Ascending aorta (tissue), 2 donors: ENCODE results near the gene NDUFS8. TPM values are rescaled to one million over a fixed set of nuclear protein-coding genes. Genes with fewer than 3 reads are reported as not detected.

Experiments used
- DNase-seq, 2 donors: peaks; one replicate each; pipeline ENCODE4 v3.0.0-alpha.2; 2019; ENCODE audit warnings: low spot score in 2 of 2
- H3K27ac ChIP-seq, 2 donors: fragments of 200-600 bp; sonication (generic); one replicate each; pipeline ENCODE4 v1.5.1; 2016 to 2017; ENCODE audit warnings: mild to moderate bottlenecking in 1 of 2
- H3K27me3 ChIP-seq: fragments of 200-600 bp; sonication (generic); one replicate; pipeline ENCODE4 v1.5.1; 2017
- H3K36me3 ChIP-seq, 2 donors: fragments of 200-600 bp; sonication (generic); one replicate each; pipeline ENCODE4 v1.5.1; 2016
- H3K4me1 ChIP-seq, 2 donors: fragments of 200-600 bp; sonication (generic); one replicate each; pipeline ENCODE4 v1.5.1; 2016 to 2017; ENCODE audit warnings: mild to moderate bottlenecking in 1 of 2
- H3K4me3 ChIP-seq, 2 donors: fragments of 200-600 bp; sonication (generic); one replicate each; pipeline ENCODE4 v1.5.1; 2016 to 2017; ENCODE audit warnings: mild to moderate bottlenecking in 1 of 2
- H3K9me3 ChIP-seq, 2 donors: fragments of 200-600 bp; sonication (generic); one replicate each; pipeline ENCODE4 v1.5.1; 2016
- intact Hi-C: fragments of 100-400 bp; cut with DNase I; formaldehyde crosslinking; loops from one replicate; pipeline ENCODE4 v1.15.1; 2023
- total RNA-seq: library from RNA; depleted of rRNA; stranded (reverse); fragments of >200 nt; gene quantifications from one replicate; pipeline ENCODE4 v1.1.0, GENCODE V29; 2016
- TF ChIP-seq, protein P1 (sequence below), 3 experiments: fragments of 200-600 bp in 2 of 3; fragments of 450-650 bp in 1 of 3; sonication (generic) in 2 of 3; IDR thresholded peaks; one replicate each; pipeline ENCODE4 v1.5.1; 2016 to 2019; ENCODE audit warnings: antibody characterized with exemption in 3 of 3, mild to moderate bottlenecking in 1 of 3, moderate library complexity in 1 of 3

Gene NDUFS8
- total RNA-seq, 1 donor from 2014 or later: 316 TPM

DNA sequence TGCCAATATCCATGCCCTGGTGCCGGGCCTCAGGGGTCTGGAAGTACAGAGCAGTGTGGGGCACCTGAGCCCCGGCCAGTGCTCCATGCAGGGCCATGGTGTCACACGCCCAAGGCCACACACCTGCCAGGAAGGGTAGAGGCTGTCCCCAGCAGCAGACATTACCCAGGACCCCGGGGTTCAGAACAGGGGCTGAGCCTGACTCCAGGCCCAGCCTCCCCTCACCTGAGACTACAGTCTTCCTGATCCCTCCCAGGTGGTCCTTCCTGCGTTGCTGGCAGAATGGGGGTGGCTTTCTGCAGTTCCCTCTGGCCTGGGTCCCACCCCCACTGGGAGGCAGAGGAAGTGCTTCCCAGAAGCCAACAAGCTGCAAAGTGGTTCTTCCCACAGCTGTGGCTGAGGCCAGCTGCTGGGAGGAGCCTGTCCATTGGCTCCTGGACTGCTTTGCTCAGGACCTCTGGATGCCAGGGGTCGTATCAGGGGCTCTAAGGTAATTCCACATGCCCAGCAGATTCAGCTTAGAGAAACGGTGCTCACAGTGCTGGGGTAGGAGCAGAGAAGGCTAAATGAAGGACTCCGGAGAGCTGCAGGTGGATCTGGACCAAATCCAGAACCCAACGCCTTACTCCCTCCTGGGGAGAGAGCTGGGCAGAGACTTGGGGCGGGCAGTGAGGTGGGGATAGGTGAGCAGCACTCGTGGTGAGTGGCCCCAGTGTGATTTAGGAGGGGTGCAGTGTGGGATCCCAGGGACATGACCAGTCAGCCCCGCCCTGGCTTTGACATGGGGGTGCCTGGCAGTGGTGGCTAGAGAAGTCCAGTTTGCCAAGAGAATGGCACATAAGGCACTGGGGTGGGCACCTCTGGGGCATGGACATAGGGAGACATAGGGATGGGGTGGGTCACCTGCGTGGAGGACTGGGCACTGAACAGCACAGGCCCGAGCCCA is 21.0 kb downstream of the NDUFS8 start:
- no peak overlapping the region for H3K27ac ChIP-seq
- H3K4me1 ChIP-seq: no peaks in the 10 kb centered on the region
- no peak overlapping the region for H3K4me3 ChIP-seq
- intact Hi-C loops: no loop called here
- no peaks in the 10 kb centered on the region for H3K9me3 ChIP-seq
- TF ChIP-seq, protein P1, sequence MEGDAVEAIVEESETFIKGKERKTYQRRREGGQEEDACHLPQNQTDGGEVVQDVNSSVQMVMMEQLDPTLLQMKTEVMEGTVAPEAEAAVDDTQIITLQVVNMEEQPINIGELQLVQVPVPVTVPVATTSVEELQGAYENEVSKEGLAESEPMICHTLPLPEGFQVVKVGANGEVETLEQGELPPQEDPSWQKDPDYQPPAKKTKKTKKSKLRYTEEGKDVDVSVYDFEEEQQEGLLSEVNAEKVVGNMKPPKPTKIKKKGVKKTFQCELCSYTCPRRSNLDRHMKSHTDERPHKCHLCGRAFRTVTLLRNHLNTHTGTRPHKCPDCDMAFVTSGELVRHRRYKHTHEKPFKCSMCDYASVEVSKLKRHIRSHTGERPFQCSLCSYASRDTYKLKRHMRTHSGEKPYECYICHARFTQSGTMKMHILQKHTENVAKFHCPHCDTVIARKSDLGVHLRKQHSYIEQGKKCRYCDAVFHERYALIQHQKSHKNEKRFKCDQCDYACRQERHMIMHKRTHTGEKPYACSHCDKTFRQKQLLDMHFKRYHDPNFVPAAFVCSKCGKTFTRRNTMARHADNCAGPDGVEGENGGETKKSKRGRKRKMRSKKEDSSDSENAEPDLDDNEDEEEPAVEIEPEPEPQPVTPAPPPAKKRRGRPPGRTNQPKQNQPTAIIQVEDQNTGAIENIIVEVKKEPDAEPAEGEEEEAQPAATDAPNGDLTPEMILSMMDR (IDR thresholded peaks at IDR 0.05): no peak
- H3K27me3 ChIP-seq: no peaks in the 10 kb centered on the region
- no peak for DNase-seq
- peaks cover 49 to 58% of the 10 kb centered on the region in 2 donors for H3K36me3 ChIP-seq

DNA sequence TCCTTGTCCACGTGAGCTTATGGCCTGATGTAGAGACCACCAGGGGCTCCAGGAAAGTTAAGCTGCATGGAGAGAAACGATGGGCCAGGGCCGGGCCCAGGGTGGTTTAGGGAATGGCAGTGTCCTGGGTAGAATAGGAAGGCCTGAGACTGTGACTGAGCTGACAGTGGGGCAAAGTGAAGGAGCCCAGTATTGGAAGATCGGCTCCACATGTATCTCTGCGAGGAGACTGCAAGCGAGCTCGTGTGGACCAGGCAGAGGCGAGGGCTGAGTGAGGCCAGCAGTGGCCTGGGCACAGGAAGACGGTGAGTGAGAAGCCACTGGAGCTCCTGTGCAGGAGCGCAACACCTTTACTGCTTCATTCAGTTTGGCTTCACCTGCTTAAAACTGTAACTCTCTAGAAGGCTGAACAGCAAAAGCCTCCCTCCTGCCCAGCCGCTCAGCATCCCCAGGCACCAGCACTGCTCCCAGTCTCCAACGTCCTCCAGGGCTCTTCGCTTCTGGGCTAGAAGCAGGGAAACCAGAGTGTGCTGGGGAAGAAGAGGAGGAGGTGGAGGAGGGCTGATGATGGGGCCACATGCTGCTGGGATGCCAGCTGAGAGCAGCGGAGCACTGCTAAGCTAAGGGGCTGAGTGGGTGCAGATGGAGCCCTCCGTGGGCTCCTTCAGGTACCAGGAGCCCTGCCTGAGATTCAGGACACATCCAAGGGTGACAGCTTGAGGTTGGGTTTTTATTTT is 21.8 kb downstream of the NDUFS8 start:
- no peak for DNase-seq
- Histone ChIP-seq H3K27me3 (no peaks in the 10 kb centered on the region), H3K9me3 (no peaks in the 10 kb centered on the region), H3K4me1 (no peaks in the 10 kb centered on the region), H3K36me3 (peaks cover 49 to 54% of the 10 kb centered on the region in 2 donors), H3K27ac (no peak overlapping the region), H3K4me3 (no peak overlapping the region)
- intact Hi-C loops: no loop called here
- TF ChIP-seq, protein P1 (IDR thresholded peaks at IDR 0.05): no peak

DNA sequence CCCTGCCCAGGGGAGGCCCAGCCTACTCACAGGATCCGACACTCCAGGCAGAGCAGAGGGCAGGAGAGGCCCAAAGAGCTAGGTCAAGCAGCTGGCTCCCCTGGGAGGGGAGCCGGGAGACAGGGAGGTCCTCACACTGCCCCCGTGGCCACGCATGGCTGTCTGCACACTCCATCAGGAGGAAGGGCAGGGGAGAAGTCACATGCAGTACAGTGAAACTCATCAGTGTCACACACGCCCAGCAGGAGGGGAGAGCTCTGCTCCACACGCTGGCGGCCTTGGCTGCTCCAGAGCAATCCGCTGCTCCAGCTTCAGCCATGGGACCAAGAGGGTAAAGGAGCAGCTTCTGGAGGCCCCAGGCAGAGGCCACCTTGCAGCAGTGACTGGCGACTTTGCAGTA is 22.6 kb downstream of the NDUFS8 start:
- H3K27ac ChIP-seq: no peak overlapping the region
- H3K27me3 ChIP-seq: no peaks in the 10 kb centered on the region

DNA sequence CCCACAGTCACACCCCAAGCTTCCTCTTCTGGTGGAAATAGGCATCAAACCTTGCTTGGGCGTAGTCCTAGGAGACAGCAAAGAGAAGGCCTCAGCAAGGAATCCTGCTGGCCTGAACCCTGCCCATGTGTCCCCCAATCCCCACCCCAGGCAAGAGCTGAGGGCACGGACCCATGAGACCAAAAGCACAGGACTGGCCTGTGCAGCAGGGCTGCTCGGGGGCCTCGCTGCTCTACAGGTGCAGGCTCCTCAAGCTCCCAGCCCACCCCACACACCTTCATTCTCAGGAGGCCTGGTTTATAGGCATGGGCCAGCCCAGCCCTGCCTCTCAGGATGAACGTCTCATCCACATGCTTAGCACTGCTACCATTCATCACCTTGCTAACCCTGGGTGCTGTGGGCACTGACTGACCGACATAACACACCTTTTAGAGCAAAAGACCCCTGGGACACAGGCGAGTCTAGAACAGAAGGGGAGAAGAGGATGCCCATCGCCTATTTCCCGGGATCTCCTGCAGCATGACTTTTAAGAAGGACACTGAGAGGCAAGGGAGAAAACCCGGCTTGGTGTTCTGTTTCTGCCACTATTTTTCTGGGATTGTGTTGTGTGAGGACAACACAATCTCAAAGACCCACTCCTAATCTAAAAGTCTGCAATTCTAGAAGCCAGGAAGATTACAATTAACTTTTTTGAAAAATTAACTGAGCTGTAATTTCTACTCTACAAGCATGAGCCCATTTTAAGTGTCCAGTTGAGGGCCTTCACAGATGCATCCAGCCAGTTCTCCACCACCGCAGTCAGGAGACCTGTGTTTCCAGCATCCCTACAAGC is 23.7 kb downstream of the NDUFS8 start:
- no peaks in the 10 kb centered on the region for H3K9me3 ChIP-seq
- no peak overlapping the region for H3K4me3 ChIP-seq
- no peak for DNase-seq
- H3K36me3 ChIP-seq: peaks cover 33 to 39% of the 10 kb centered on the region in 2 donors
- TF ChIP-seq, protein P1 (IDR thresholded peaks at IDR 0.05): no peak
- no peaks in the 10 kb centered on the region for H3K27me3 ChIP-seq
- H3K27ac ChIP-seq: no peak overlapping the region
- no peaks in the 10 kb centered on the region for H3K4me1 ChIP-seq
- intact Hi-C loops: no loop called here

More for the DNA sequence above, 22.6 kb downstream of the NDUFS8 start:
- Histone ChIP-seq H3K4me1 (no peaks in the 10 kb centered on the region), H3K36me3 (peaks cover 44 to 50% of the 10 kb centered on the region in 2 donors), H3K9me3 (no peaks in the 10 kb centered on the region), H3K4me3 (no peak overlapping the region)
- intact Hi-C loops: no loop called here
- DNase-seq: no peak
- TF ChIP-seq, protein P1 (IDR thresholded peaks at IDR 0.05): no peak
